Gastrocnemius medialis (tissue), 4 donors: ENCODE results near the gene CLMN.

Experiments
- POLR2A ChIP-seq, 2 donors: fragments of 450-650 bp; IDR thresholded peaks; one replicate each; pipeline ENCODE4 v1.6.1; 2017; ENCODE audit warnings: antibody characterized with exemption in 2 of 2, mild to moderate bottlenecking in 2 of 2, moderate library complexity in 2 of 2
- TF ChIP-seq, protein P1 (sequence below), 5 experiments: fragments of 450-650 bp in 3 of 5; fragments of 200-600 bp in 2 of 5; sonication (generic) in 2 of 5; IDR thresholded peaks in 4 of 5; conservative IDR thresholded peaks in 1 of 5; 1 replicate in 4 of 5; 2 replicates in 1 of 5; pipeline ENCODE4 v1.5.1; 2016 to 2019; ENCODE audit warnings: antibody characterized with exemption in 5 of 5, mild to moderate bottlenecking in 3 of 5, moderate library complexity in 3 of 5

DNA sequence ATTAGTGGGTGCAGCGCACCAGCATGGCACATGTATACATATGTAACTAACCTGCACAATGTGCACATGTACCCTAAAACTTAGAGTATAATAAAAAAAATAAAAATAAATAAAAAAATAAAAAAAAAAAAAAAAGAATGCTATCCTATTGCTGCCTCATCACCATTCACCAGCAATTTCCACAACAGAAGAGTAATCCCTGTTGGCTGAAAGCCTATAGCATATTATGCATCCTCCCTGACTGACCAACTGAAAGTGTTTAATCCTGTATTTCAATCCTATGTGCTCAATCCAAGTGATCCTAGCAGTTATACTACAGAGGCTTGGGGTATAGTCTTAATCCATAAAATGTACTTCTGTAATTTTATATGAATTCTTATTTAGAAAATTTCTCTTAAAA, 180.8 kb downstream of the CLMN start:
- TF ChIP-seq, protein P1, sequence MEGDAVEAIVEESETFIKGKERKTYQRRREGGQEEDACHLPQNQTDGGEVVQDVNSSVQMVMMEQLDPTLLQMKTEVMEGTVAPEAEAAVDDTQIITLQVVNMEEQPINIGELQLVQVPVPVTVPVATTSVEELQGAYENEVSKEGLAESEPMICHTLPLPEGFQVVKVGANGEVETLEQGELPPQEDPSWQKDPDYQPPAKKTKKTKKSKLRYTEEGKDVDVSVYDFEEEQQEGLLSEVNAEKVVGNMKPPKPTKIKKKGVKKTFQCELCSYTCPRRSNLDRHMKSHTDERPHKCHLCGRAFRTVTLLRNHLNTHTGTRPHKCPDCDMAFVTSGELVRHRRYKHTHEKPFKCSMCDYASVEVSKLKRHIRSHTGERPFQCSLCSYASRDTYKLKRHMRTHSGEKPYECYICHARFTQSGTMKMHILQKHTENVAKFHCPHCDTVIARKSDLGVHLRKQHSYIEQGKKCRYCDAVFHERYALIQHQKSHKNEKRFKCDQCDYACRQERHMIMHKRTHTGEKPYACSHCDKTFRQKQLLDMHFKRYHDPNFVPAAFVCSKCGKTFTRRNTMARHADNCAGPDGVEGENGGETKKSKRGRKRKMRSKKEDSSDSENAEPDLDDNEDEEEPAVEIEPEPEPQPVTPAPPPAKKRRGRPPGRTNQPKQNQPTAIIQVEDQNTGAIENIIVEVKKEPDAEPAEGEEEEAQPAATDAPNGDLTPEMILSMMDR (IDR thresholded peaks at IDR 0.05 in 4 of 5, conservative IDR thresholded peaks at IDR 0.05 in 1 of 5), result no peak
- no peak for TF ChIP-seq POLR2A (IDR thresholded peaks at IDR 0.05)
